UCSD-AML1 (cell line): ENCODE data around the gene PCSK7.

Experiments used
- DNase-seq: peaks from one replicate; lab custom pipeline; 2025; ENCODE audit not compliant: unreplicated experiment; lab: John Stamatoyannopoulos, UW

PCSK7 gene

GRCh38 chr11:117170210-117170609, 61.7 kb downstream of the PCSK7 start:
- DNase-seq = no peak

GRCh38 chr11:117169736-117170135, 62.1 kb downstream of the PCSK7 start:
- no peak for DNase-seq

- DNase-seq = no peak
Observed at GRCh38 chr11:117166491-117166890, 65.4 kb downstream of the PCSK7 start.

- no peak for DNase-seq
Observed at GRCh38 chr11:117160826-117161225, 71.0 kb downstream of the PCSK7 start.

- no peak for DNase-seq
Observed at GRCh38 chr11:117159892-117160291, 72.0 kb downstream of the PCSK7 start.

GRCh38 chr11:117157507-117157906, 74.4 kb downstream of the PCSK7 start:
- no peak for DNase-seq

GRCh38 chr11:117154468-117154867, 77.4 kb downstream of the PCSK7 start:
- no peak for DNase-seq
